Astrocyte of the spinal cord (primary cell): ENCODE data around the gene TXNDC2.
"Not testable (repeated sequence)": the region's sequence is repeated elsewhere in the genome, so short reads cannot be mapped to it uniquely, and the experiment has no call there.

Source experiments
- DNase-seq: peaks from one replicate; pipeline ENCODE4 v3.0.0; 2011; ENCODE audit warnings: low read depth, low spot score
- H3K4me3 ChIP-seq: 2 replicates; pipeline ENCODE4 v1.5.1; 2011; ENCODE audit warnings: low read depth, mild to moderate bottlenecking, low read length, moderate library complexity
- in situ Hi-C: cut with HindIII; loops from 2 replicates; pipeline ENCODE4 v1.10.0; 2017; ENCODE audit warnings: low sequenced_read_pairs
- TF ChIP-seq, protein P1 (sequence below): IDR thresholded peaks from 2 replicates; pipeline ENCODE4 v1.5.1; 2012; ENCODE audit warnings: low read depth, mild to moderate bottlenecking, low read length, inconsistent platforms

The TXNDC2 gene

DNA sequence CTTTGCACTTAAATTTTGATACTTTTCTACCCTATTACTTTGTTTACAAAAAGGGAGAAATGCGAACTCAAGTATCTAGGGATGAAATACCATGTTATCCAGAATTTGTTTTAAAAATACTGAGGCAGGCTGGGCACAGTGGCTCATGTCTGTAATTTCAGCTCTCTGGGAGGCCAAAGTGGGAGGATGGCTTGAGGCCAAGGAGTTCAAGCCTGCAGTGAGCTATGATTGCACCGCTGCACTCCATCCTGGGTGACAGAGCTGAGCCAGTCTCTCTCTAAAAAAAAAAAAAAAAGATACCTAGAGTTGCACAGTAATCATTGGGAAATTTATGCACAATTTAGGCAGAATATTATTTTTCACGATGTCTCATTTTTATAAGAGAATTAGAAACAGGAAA, 15.6 kb downstream of the TXNDC2 start:
- no peak overlapping the region for H3K4me3 ChIP-seq
- no peak for DNase-seq
- in situ Hi-C loops: no loop called here
- TF ChIP-seq, protein P1, sequence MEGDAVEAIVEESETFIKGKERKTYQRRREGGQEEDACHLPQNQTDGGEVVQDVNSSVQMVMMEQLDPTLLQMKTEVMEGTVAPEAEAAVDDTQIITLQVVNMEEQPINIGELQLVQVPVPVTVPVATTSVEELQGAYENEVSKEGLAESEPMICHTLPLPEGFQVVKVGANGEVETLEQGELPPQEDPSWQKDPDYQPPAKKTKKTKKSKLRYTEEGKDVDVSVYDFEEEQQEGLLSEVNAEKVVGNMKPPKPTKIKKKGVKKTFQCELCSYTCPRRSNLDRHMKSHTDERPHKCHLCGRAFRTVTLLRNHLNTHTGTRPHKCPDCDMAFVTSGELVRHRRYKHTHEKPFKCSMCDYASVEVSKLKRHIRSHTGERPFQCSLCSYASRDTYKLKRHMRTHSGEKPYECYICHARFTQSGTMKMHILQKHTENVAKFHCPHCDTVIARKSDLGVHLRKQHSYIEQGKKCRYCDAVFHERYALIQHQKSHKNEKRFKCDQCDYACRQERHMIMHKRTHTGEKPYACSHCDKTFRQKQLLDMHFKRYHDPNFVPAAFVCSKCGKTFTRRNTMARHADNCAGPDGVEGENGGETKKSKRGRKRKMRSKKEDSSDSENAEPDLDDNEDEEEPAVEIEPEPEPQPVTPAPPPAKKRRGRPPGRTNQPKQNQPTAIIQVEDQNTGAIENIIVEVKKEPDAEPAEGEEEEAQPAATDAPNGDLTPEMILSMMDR: no peak

DNA sequence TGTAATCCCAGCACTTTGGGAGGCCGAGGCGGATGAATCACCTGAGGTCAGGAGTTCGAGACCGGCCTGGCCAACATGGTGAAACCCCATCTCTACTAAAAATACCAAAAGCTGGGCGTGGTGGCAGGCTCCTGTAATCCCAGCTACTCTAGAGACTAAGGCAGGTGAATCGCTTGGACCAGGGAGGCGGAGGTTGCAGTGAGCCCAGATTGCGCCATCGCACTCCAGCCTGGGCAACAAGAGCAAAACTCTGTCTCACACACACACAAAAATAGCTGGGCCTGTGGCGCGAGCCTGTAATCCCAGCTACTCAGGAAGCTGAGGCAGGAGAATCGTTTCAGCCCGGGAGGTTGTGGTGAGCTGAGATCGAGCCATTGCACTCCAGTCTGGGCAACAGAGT, 16.5 kb downstream of the TXNDC2 start:
- DNase-seq, in situ Hi-C loops, H3K4me3 ChIP-seq: not testable (repeated sequence)

DNA sequence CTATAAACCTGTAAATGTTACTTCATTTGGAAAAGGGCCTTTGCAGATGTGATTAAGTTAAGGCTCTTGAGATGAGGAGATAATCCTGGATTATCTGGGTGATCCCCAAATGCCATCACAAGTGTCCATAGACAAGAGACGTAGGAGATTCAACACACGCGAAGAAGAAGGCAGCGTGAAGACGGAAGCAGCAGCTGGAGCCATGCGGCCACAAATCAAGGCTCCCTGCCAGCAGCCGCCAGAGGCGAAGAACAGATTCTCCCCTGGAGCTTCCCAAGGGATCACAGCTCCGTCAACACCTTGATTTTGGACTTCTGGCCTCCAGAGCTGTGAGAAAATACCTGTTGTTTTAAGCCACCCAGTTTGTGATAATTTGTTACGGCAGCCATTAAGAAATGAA, 17.1 kb downstream of the TXNDC2 start:
- DNase-seq: no peak
- H3K4me3 ChIP-seq: no peak overlapping the region
- TF ChIP-seq, protein P1: no peak
- in situ Hi-C loops: no loop called here

DNA sequence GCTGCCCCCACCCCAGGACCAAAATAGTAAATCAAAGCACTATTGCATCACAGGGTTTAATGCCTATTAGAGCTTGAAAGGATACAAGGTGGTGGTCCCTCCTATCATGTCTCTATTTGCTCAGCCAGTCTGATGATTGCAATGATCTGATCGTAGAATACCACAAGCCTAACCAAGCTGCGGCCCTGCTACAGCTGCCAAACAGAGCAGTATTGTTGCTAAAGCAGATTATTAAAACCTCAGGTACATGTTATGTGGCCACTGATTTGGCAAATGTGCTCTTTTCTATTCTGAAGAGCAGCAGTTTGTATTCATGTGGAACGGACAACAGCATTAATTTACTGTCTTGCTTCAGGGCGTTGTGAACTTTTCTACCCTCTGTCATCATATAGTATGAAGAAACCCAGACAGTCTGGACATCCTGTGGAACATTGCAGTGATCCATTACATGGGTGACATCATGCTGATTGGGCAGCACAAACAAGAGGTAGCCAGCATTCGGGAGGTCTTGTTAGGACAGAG, 19.7 kb downstream of the TXNDC2 start:
- TF ChIP-seq, protein P1: no peak
- H3K4me3 ChIP-seq: no peak overlapping the region
- DNase-seq: peak; percentile 17
- in situ Hi-C loops: no loop called here

DNA sequence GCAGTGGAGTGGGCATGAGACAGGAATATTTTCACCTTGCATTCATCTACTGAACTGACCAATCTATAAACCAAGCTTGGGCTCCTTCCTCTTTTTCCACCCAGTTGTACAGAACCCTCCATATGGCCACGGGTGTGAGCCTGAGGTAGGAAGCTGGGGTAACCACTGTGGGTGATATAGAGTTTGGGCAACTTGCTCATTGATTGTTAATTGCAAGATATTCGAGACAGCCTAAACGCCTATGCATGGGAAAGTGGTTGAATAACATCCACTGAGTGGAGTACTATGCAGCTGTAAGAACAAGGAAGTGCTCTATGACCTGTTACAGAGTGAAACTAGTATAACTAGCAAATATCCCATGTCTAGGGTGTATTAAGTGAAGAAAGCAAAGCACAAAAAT, 20.7 kb downstream of the TXNDC2 start:
- in situ Hi-C loops: no loop called here
- DNase-seq: no peak
- H3K4me3 ChIP-seq: no peak overlapping the region
- TF ChIP-seq, protein P1: no peak

DNA sequence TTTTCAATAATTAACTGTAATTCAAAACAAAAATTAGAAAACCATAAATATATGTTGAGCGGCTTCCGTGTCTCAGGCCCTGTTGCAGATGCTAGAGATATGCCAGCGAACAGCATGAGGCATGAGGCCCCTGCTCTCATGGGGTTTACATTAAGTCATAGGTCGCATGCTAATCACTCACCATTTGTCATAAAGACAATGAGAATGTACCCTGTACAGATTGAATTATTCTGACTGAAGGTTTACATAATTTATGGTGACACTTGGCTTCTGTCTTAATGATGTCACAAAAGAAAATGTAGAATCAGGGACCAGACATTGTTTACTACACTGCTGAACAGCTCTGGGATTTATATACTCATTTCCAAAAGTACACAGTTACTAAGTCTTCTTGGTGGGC, 22.1 kb downstream of the TXNDC2 start:
- in situ Hi-C loops: no loop called here
- no peak for DNase-seq
- H3K4me3 ChIP-seq: no peak overlapping the region
- TF ChIP-seq, protein P1: no peak

DNA sequence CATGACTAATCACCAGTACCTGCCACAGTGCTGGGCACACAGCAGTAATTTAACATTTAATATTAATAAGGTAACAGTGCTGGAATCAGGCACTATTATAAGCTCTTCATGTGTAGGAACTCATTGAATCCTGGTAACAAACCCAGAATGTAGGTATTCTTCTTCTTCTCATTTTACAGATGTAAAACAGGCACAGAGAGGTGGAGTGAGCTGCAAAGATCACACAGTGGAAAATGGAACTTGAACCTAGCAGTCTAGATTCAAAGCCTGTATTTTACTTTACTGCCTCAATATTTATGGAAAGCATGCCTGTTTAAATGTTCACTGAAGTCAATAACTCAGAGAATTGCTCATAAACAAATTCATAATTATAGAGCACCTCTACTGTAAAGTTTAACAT, 24.3 kb downstream of the TXNDC2 start:
- no peak overlapping the region for H3K4me3 ChIP-seq
- DNase-seq: no peak
- in situ Hi-C loops: no loop called here
- TF ChIP-seq, protein P1: no peak
